Lower leg skin (tissue), 4 donors: ENCODE data around the gene CACHD1. TPM values are rescaled to one million over a fixed set of nuclear protein-coding genes. Genes with fewer than 3 reads are reported as not detected.

Source experiments
- DNase-seq, 2 donors: peaks; one replicate each; pipeline ENCODE4 v3.0.0-alpha.2; 2019; ENCODE audit warnings: low spot score in 2 of 2
- H3K4me3 ChIP-seq: fragments of 200-600 bp; sonication (generic); 2 replicates; pipeline ENCODE4 v1.5.1; 2017; ENCODE audit warnings: mild to moderate bottlenecking, low read depth; ENCODE audit not compliant: poor library complexity, severe bottlenecking
- POLR2A ChIP-seq, 2 donors: fragments of 450-650 bp; IDR thresholded peaks; one replicate each; pipeline ENCODE4 v1.6.1; 2016 to 2017; ENCODE audit warnings: antibody characterized with exemption in 2 of 2, mild to moderate bottlenecking in 1 of 2, moderate library complexity in 1 of 2
- WGBS, 2 donors: methylation state at CpG; one replicate each; pipeline ENCODE4 v1.1.5; 2018; 5-methylcytosine and 5-hydroxymethylcytosine counted together
- intact Hi-C: fragments of 100-400 bp; cut with DNase I; formaldehyde crosslinking; loops from one replicate; pipeline ENCODE4 v1.15.0; 2023; ENCODE audit warnings: low total_unique reads
- total RNA-seq, 4 donors: library from RNA; depleted of rRNA; stranded (reverse); fragments of >200 nt; gene quantifications; one replicate each; pipeline ENCODE4 v1.1.0, GENCODE V29; 2016
- TF ChIP-seq, protein P1 (sequence below), 3 donors: fragments of 450-650 bp; IDR thresholded peaks; one replicate each; pipeline ENCODE4 v1.5.1; 2016; ENCODE audit warnings: antibody characterized with exemption in 3 of 3, mild to moderate bottlenecking in 3 of 3, moderate library complexity in 2 of 3

CACHD1 gene
- total RNA-seq, 4 donors from 2014 or later = 7.3 to 17.1 (median 10.9) TPM

- DNase-seq = no peak
- no peak overlapping the region for H3K4me3 ChIP-seq
- 53% methylated on average over 4 of the region's 4 CpGs for WGBS, 2 donors
- intact Hi-C loops = no loop called here
- TF ChIP-seq, protein P1, sequence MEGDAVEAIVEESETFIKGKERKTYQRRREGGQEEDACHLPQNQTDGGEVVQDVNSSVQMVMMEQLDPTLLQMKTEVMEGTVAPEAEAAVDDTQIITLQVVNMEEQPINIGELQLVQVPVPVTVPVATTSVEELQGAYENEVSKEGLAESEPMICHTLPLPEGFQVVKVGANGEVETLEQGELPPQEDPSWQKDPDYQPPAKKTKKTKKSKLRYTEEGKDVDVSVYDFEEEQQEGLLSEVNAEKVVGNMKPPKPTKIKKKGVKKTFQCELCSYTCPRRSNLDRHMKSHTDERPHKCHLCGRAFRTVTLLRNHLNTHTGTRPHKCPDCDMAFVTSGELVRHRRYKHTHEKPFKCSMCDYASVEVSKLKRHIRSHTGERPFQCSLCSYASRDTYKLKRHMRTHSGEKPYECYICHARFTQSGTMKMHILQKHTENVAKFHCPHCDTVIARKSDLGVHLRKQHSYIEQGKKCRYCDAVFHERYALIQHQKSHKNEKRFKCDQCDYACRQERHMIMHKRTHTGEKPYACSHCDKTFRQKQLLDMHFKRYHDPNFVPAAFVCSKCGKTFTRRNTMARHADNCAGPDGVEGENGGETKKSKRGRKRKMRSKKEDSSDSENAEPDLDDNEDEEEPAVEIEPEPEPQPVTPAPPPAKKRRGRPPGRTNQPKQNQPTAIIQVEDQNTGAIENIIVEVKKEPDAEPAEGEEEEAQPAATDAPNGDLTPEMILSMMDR (IDR thresholded peaks at IDR 0.05) = no peak
- no peak for TF ChIP-seq POLR2A (IDR thresholded peaks at IDR 0.05)
Observed at GRCh38 chr1:64623750-64624191, 153.8 kb downstream of the CACHD1 start.

DNA sequence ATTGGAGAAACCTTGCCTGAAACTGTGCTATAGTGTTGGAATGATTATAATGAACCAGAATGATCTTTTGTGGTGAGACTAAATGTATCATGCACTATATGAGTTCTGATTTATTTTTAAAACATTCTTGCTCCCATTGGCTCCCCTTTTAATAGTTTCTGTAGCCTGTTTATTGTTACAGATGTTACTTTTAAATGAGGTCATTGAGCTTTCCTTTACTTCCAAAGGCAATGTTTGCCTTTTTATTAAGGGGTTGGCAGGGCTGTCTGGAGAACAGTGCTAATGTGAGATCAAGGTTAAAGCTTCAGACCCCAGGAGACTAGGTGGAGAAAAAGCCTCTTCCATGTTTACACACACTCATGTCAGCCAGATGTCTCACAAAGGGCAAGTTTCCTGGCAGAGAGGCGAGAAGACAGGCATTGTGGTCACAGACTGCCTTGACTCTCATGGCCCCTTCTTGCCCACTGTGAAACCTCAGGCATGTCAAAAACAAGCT, 154.3 kb downstream of the CACHD1 start:
- intact Hi-C loops = no loop called here
- no peak for DNase-seq
- no peak overlapping the region for H3K4me3 ChIP-seq
- WGBS, 2 donors = 50 to 71% methylated on average over 1 of the region's 1 CpG
- TF ChIP-seq POLR2A (IDR thresholded peaks at IDR 0.05) = no peak
- TF ChIP-seq, protein P1 (IDR thresholded peaks at IDR 0.05) = no peak

DNA sequence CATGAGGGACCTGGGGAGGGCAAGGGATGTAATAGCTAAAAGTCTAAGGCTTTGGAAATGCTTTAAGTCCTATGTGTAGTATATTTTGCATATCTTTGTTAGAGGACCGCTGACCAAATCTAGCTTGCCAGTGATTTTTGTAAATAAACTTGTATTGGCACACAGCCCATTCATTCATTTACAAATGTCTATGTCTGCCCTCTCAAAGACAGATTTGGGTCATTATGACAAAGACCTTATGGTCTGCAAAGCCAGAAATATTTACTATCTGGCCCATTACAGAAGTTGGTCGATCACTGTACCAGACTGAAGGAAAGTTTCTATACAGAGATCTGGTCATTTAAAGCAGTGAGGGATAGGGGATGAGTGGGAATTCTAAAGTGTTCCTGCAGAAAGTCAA, 154.9 kb downstream of the CACHD1 start:
- intact Hi-C loops = no loop called here
- WGBS, 2 donors = 61 to 71% methylated on average over 2 of the region's 2 CpGs
- H3K4me3 ChIP-seq = no peak overlapping the region
- TF ChIP-seq, protein P1 (IDR thresholded peaks at IDR 0.05) = no peak
- TF ChIP-seq POLR2A (IDR thresholded peaks at IDR 0.05) = no peak
- DNase-seq = no peak

DNA sequence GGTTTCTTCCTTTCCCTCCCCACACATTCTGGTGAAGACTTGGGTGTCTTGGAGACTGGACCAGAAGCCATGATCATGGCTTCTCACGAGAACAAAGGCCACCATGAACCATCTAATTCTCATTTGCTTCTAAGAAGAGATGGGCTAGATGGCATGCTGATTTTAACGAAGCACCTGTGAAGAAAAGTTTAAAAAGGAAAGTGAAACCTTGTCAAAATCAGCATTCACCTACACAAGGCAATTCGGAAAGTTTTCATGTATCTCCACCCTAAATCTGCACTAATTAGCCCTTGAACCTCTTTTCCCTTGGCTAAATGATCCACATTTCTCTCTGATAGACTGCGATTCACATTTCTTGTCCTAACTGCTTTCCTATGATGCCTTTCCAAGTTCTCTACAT, 160.7 kb downstream of the CACHD1 start:
- no peak for TF ChIP-seq POLR2A (IDR thresholded peaks at IDR 0.05)
- TF ChIP-seq, protein P1 (IDR thresholded peaks at IDR 0.05) = no peak

GRCh38 chr1:64631346-64632034, 161.6 kb downstream of the CACHD1 start:
- WGBS, 2 donors = 63 to 65% methylated on average over 3 of the region's 3 CpGs
- DNase-seq = no peak
- intact Hi-C loops = no loop called here

More for the DNA sequence above, 160.7 kb downstream of the CACHD1 start:
- intact Hi-C loops = no loop called here
- WGBS, 2 donors = 85% methylated on average over 4 of the region's 4 CpGs
- H3K4me3 ChIP-seq = no peak overlapping the region
- no peak for DNase-seq

More at GRCh38 chr1:64631346-64632034, 161.6 kb downstream of the CACHD1 start:
- TF ChIP-seq, protein P1 (IDR thresholded peaks at IDR 0.05) = no peak
- no peak for TF ChIP-seq POLR2A (IDR thresholded peaks at IDR 0.05)
- H3K4me3 ChIP-seq = no peak overlapping the region
